ENCODE data around the gene SLC15A2. TPM values are rescaled to one million over a fixed set of nuclear protein-coding genes. Genes with fewer than 3 reads are reported as not detected.

Gene SLC15A2
- total RNA-seq, 3 donors from 2014 or later (not counting 1 experiment from before 2014, with no cell fraction given), result 0.78 to 4.4 (median 2.2) TPM

DNA sequence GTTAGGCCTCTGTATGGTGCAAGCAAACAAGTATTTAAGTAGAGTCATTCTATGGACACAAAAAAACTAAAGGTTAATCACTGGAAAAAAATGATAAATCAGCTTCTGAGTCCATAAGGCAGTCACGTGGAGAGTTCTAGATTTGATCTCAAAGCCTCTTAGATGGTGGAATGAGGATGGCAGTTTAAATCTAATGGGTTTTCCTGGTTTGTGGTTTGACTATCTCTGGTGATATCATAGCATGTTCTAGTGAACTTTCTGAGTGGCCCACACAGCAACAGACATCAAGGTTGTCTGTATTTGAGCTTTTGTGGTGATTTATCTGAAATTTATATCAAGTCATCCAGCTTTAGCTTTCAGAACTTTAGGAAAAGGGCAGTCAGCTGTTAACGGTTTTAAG lies 75.4 kb downstream of the SLC15A2 start:
- 72% methylated on average over 2 of the region's 2 CpGs for WGBS (ENCODE audit: insufficient coverage)
- H3K9me3 Mint-ChIP-seq, result peaks cover 2 to 5% of the 10 kb centered on the region in 2 donors
- no peak for ATAC-seq

DNA sequence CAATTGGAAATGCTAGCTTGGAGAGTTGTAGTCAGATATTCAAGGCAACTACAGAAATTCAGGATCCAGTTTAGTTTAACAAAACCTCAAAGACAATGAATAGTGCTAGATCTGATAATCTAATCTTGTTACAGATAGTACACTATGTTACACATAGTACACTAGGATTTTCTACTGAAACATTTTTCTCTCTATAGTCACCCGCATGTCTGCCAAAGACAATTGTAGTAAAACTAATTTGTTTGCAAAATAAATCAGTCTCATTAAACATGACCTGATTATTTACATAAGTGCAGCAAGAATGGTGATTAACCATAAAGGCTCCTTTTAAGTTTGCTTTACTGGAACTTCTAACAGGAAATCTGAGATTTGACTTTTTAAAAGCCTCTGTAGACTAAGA lies 75.8 kb downstream of the SLC15A2 start:
- Mint-ChIP-seq H3K27me3 (ENCODE audit: low read depth in 2 of 2) (no peaks in the 10 kb centered on the region), H3K36me3 (no peaks in the 10 kb centered on the region), H3K4me1 (no peaks in the 10 kb centered on the region), H3K27ac (no peak overlapping the region), H3K4me3 (no peak overlapping the region), H3K9me3 (peaks cover 2 to 5% of the 10 kb centered on the region in 2 donors)
- no CpG with 5 or more reads among the region's 1 CpG for WGBS (ENCODE audit: insufficient coverage)
- TF ChIP-seq, protein P1, sequence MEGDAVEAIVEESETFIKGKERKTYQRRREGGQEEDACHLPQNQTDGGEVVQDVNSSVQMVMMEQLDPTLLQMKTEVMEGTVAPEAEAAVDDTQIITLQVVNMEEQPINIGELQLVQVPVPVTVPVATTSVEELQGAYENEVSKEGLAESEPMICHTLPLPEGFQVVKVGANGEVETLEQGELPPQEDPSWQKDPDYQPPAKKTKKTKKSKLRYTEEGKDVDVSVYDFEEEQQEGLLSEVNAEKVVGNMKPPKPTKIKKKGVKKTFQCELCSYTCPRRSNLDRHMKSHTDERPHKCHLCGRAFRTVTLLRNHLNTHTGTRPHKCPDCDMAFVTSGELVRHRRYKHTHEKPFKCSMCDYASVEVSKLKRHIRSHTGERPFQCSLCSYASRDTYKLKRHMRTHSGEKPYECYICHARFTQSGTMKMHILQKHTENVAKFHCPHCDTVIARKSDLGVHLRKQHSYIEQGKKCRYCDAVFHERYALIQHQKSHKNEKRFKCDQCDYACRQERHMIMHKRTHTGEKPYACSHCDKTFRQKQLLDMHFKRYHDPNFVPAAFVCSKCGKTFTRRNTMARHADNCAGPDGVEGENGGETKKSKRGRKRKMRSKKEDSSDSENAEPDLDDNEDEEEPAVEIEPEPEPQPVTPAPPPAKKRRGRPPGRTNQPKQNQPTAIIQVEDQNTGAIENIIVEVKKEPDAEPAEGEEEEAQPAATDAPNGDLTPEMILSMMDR (IDR thresholded peaks at IDR 0.05), result no peak
- Histone ChIP-seq H3K27ac (ENCODE audit: low read length) (no peak overlapping the region), H3K4me3 (ENCODE audit: low read length) (no peak overlapping the region), H3K4me1 (ENCODE audit: control insufficient read depth, insufficient read depth, low read length) (no peaks in the 10 kb centered on the region), H3K9me3 (ENCODE audit: control insufficient read depth, insufficient read depth, low read length) (no peaks in the 10 kb centered on the region), H3K36me3 (ENCODE audit: control insufficient read depth, insufficient read depth, low read length) (no peaks in the 10 kb centered on the region), H3K27me3 (ENCODE audit: control insufficient read depth, insufficient read depth, low read length) (no peaks in the 10 kb centered on the region)
- ATAC-seq (no peak), DNase-seq (no peak)
- intact Hi-C loops (cut with micrococcal nuclease), result no loop called here

More for the DNA sequence above, 75.4 kb downstream of the SLC15A2 start:
- H3K9me3 ChIP-seq (ENCODE audit: control insufficient read depth, insufficient read depth, low read length), result no peaks in the 10 kb centered on the region
- Mint-ChIP-seq H3K36me3 (no peaks in the 10 kb centered on the region), H3K27ac (no peak overlapping the region), H3K4me3 (no peak overlapping the region), H3K4me1 (no peaks in the 10 kb centered on the region), H3K27me3 (ENCODE audit: low read depth in 2 of 2) (no peaks in the 10 kb centered on the region)
- no peak overlapping the region for H3K27ac ChIP-seq (ENCODE audit: low read length)
- no peaks in the 10 kb centered on the region for H3K36me3 ChIP-seq (ENCODE audit: control insufficient read depth, insufficient read depth, low read length)
- H3K27me3 ChIP-seq (ENCODE audit: control insufficient read depth, insufficient read depth, low read length), result no peaks in the 10 kb centered on the region
- intact Hi-C loops (cut with micrococcal nuclease), result no loop called here
- TF ChIP-seq, protein P1 (IDR thresholded peaks at IDR 0.05), result no peak
- H3K4me3 ChIP-seq (ENCODE audit: low read length), result no peak overlapping the region
- no peaks in the 10 kb centered on the region for H3K4me1 ChIP-seq (ENCODE audit: control insufficient read depth, insufficient read depth, low read length)
- DNase-seq, result no peak

DNA sequence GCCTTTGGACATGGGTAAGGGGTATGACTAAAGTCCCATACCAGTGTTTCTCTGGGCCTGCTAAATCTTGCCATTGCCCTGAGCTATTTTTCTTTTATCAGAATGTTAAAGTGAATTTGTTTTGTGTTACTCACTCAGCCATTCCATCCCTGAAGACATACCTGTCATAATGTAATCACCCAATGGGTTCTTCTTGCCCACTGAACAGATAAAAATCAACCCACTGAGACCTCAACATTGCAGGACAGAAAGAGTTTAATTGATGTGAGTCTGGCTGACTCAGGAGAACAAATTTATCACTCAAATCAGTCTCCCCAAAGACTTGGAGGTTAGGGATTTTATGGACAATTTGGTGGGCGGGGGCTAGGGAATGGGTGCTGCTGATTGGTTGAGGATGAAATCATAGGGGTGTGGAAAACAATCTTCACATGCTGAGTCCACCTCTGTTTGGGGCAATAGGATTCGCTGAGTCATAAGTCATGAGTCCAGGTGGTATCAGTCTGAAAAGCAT lies 80.5 kb downstream of the SLC15A2 start:
- H3K27ac Mint-ChIP-seq, result no peak overlapping the region

More for the DNA sequence above, 80.5 kb downstream of the SLC15A2 start:
- no peak overlapping the region for H3K27ac ChIP-seq (ENCODE audit: low read length)
- TF ChIP-seq, protein P1 (IDR thresholded peaks at IDR 0.05), result no peak
- Mint-ChIP-seq H3K9me3 (peaks cover 0 to 2% of the 10 kb centered on the region in 2 donors), H3K27me3 (ENCODE audit: low read depth in 2 of 2) (peaks cover 0 to 2% of the 10 kb centered on the region in 2 donors), H3K4me1 (no peaks in the 10 kb centered on the region), H3K36me3 (no peaks in the 10 kb centered on the region), H3K4me3 (no peak overlapping the region)
- no peaks in the 10 kb centered on the region for H3K9me3 ChIP-seq (ENCODE audit: control insufficient read depth, insufficient read depth, low read length)
- H3K4me1 ChIP-seq (ENCODE audit: control insufficient read depth, insufficient read depth, low read length), result no peaks in the 10 kb centered on the region
- intact Hi-C loops (cut with micrococcal nuclease), result no loop called here
- no peaks in the 10 kb centered on the region for H3K36me3 ChIP-seq (ENCODE audit: control insufficient read depth, insufficient read depth, low read length)
- DNase-seq (no peak), ATAC-seq (no peak)
- no peak overlapping the region for H3K4me3 ChIP-seq (ENCODE audit: low read length)
- H3K27me3 ChIP-seq (ENCODE audit: control insufficient read depth, insufficient read depth, low read length), result no peaks in the 10 kb centered on the region
- WGBS (ENCODE audit: insufficient coverage), result 91% methylated on average over 2 of the region's 2 CpGs
